ENCODE measurements around the gene SENP8.

Gene SENP8

DNA sequence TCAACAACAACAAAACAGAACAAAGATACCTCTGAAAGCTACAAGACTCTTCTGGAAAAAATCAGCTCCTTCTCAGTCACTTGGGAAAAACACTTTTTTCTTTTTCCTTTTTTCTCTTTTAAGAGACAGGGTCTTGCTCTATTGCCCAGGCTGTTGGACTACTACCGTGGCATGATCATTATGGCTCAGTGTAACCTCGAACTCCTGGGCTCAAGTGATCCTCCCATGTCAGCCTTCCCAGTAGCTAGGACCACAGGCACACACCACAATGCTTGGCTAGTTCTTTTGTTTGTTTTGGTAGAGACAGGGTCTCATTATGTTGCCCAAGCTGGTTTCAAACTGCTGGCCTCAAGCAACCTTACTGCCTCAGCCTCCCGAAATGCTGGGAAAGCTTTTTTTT lies 13.1 kb upstream of the SENP8 start:
- no peak for DNase-seq
- no peaks in the 10 kb centered on the region for H3K27me3 ChIP-seq (ENCODE audit: control insufficient read depth in 1 of 2, insufficient read depth in 1 of 2, low read length in 2 of 2)

DNA sequence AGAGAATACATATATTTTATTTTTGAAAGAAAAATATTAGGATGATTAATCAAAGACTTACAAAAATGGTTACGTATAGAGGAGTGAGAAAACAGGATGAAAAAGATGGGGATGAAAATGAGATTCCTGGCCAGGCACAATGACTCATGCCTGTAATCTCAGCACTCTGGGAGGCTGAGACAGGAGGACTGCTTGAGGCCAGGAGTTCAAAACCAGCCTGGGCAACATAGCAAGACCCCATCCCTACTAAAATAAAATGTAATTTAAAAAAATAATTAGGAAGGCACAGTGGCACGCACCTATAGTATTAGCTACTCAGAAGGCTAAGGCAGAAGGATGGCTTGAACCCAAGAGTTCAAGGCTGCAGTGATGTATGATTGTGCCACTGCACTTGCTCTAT lies 12.1 kb upstream of the SENP8 start:
- WGBS = 100% methylated on average over 2 of the region's 2 CpGs
- Histone ChIP-seq H2BK12ac (ENCODE audit: low read length in 2 of 2) (no peak overlapping the region), H4K8ac (ENCODE audit: low read length) (no peak overlapping the region), H3K9me3 (ENCODE audit: control insufficient read depth, low read length) (no peaks in the 10 kb centered on the region), H3K4ac (ENCODE audit: low read depth in 1 of 2, low read length in 2 of 2) (no peak overlapping the region), H2AFZ (ENCODE audit: low read depth, low read length) (no peak overlapping the region), H3K9ac (ENCODE audit: low read length) (no peak overlapping the region), H3K4me2 (ENCODE audit: low read length, poor library complexity, severe bottlenecking) (no peak overlapping the region), H3K23ac (ENCODE audit: low read length in 2 of 2) (no peak overlapping the region), H4K91ac (ENCODE audit: low read length) (no peak overlapping the region), H3K18ac (ENCODE audit: low read depth in 1 of 2, low read length in 2 of 2) (no peak overlapping the region), H3K4me1 (ENCODE audit: control insufficient read depth, insufficient read depth, low read depth, low read length) (peaks cover 6% of the 10 kb centered on the region), H3K14ac (ENCODE audit: low read length in 2 of 2) (no peak overlapping the region), H2BK15ac (ENCODE audit: low read depth, poor library complexity, severe bottlenecking) (no peak overlapping the region), H3K4me3 (ENCODE audit: insufficient read depth in 1 of 2, low read depth in 1 of 2, low read length in 2 of 2) (no peak overlapping the region), H3K27ac (ENCODE audit: low read length, poor library complexity, severe bottlenecking) (no peak overlapping the region), H2AK5ac (ENCODE audit: low read length, severe bottlenecking) (no peak overlapping the region), H2BK120ac (ENCODE audit: low read depth, low read length) (no peak overlapping the region), H2BK5ac (ENCODE audit: low read depth, low read length, poor library complexity, severe bottlenecking) (no peak overlapping the region), H3K79me1 (replicated peaks; ENCODE audit: low read length, poor library complexity, severe bottlenecking) (peaks cover 7% of the 10 kb centered on the region), H3K36me3 (ENCODE audit: control insufficient read depth in 1 of 2, insufficient read depth in 2 of 2, low read depth in 1 of 2, low read length in 2 of 2) (no peaks in the 10 kb centered on the region), H3K27me3 (ENCODE audit: control insufficient read depth in 1 of 2, insufficient read depth in 1 of 2, low read length in 2 of 2) (no peaks in the 10 kb centered on the region)
- DNase-seq = no peak

More for the DNA sequence above, 13.1 kb upstream of the SENP8 start:
- Histone ChIP-seq H2BK12ac (ENCODE audit: low read length in 2 of 2) (no peak overlapping the region), H3K23ac (ENCODE audit: low read length in 2 of 2) (no peak overlapping the region), H3K4me3 (ENCODE audit: insufficient read depth in 1 of 2, low read depth in 1 of 2, low read length in 2 of 2) (no peak overlapping the region), H3K18ac (ENCODE audit: low read depth in 1 of 2, low read length in 2 of 2) (no peak overlapping the region), H2BK15ac (ENCODE audit: low read depth, poor library complexity, severe bottlenecking) (no peak overlapping the region), H3K4me2 (ENCODE audit: low read length, poor library complexity, severe bottlenecking) (no peak overlapping the region), H3K27ac (ENCODE audit: low read length, poor library complexity, severe bottlenecking) (no peak overlapping the region), H3K79me1 (replicated peaks; ENCODE audit: low read length, poor library complexity, severe bottlenecking) (peaks cover 7% of the 10 kb centered on the region), H2BK120ac (ENCODE audit: low read depth, low read length) (no peak overlapping the region), H3K4me1 (ENCODE audit: control insufficient read depth, insufficient read depth, low read depth, low read length) (peaks cover 6% of the 10 kb centered on the region), H3K9me3 (ENCODE audit: control insufficient read depth, low read length) (no peaks in the 10 kb centered on the region), H2BK5ac (ENCODE audit: low read depth, low read length, poor library complexity, severe bottlenecking) (no peak overlapping the region), H4K91ac (ENCODE audit: low read length) (no peak overlapping the region), H3K4ac (ENCODE audit: low read depth in 1 of 2, low read length in 2 of 2) (no peak overlapping the region), H3K36me3 (ENCODE audit: control insufficient read depth in 1 of 2, insufficient read depth in 2 of 2, low read depth in 1 of 2, low read length in 2 of 2) (no peaks in the 10 kb centered on the region), H2AFZ (ENCODE audit: low read depth, low read length) (no peak overlapping the region), H2AK5ac (ENCODE audit: low read length, severe bottlenecking) (no peak overlapping the region), H3K9ac (ENCODE audit: low read length) (no peak overlapping the region), H3K14ac (ENCODE audit: low read length in 2 of 2) (no peak overlapping the region), H4K8ac (ENCODE audit: low read length) (no peak overlapping the region)
- WGBS = 98% methylated on average over 3 of the region's 3 CpGs

DNA sequence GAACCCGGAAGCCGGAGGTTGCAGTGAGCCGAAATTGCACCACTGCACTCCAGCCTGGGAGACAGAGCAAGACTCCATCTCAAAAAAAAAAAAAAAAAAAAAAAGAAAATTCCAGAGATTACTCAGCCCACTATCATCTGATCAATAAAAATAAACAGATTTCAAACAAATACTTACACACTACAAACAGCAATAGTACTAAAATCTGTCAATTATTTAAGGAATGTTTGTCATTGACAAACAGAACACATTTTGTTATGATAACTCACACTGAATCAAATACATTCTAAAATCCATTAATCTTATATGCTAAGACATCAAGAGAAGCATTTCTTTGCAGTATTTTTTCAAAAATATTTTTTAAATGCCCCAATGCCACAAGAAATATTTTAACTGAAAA lies 7.8 kb upstream of the SENP8 start:
- Histone ChIP-seq H3K4ac (ENCODE audit: low read depth in 1 of 2, low read length in 2 of 2) (no peak overlapping the region), H3K14ac (ENCODE audit: low read length in 2 of 2) (no peak overlapping the region), H4K8ac (ENCODE audit: low read length) (no peak overlapping the region), H2AK5ac (ENCODE audit: low read length, severe bottlenecking) (no peak overlapping the region), H3K79me1 (replicated peaks; ENCODE audit: low read length, poor library complexity, severe bottlenecking) (peaks cover 11% of the 10 kb centered on the region), H2BK5ac (ENCODE audit: low read depth, low read length, poor library complexity, severe bottlenecking) (no peak overlapping the region), H3K4me2 (ENCODE audit: low read length, poor library complexity, severe bottlenecking) (no peak overlapping the region), H3K9ac (ENCODE audit: low read length) (no peak overlapping the region), H2BK12ac (ENCODE audit: low read length in 2 of 2) (no peak overlapping the region), H3K4me1 (ENCODE audit: control insufficient read depth, insufficient read depth, low read depth, low read length) (peaks cover 3% of the 10 kb centered on the region), H4K91ac (ENCODE audit: low read length) (no peak overlapping the region), H3K4me3 (ENCODE audit: insufficient read depth in 1 of 2, low read depth in 1 of 2, low read length in 2 of 2) (no peak overlapping the region), H3K36me3 (ENCODE audit: control insufficient read depth in 1 of 2, insufficient read depth in 2 of 2, low read depth in 1 of 2, low read length in 2 of 2) (no peaks in the 10 kb centered on the region), H3K27me3 (ENCODE audit: control insufficient read depth in 1 of 2, insufficient read depth in 1 of 2, low read length in 2 of 2) (no peaks in the 10 kb centered on the region), H3K9me3 (ENCODE audit: control insufficient read depth, low read length) (no peaks in the 10 kb centered on the region), H3K23ac (ENCODE audit: low read length in 2 of 2) (no peak overlapping the region), H2BK120ac (ENCODE audit: low read depth, low read length) (no peak overlapping the region), H3K18ac (ENCODE audit: low read depth in 1 of 2, low read length in 2 of 2) (no peak overlapping the region), H2BK15ac (ENCODE audit: low read depth, poor library complexity, severe bottlenecking) (no peak overlapping the region), H3K27ac (ENCODE audit: low read length, poor library complexity, severe bottlenecking) (no peak overlapping the region), H2AFZ (ENCODE audit: low read depth, low read length) (no peak overlapping the region)
- DNase-seq = no peak
- WGBS = 98% methylated on average over 3 of the region's 3 CpGs

DNA sequence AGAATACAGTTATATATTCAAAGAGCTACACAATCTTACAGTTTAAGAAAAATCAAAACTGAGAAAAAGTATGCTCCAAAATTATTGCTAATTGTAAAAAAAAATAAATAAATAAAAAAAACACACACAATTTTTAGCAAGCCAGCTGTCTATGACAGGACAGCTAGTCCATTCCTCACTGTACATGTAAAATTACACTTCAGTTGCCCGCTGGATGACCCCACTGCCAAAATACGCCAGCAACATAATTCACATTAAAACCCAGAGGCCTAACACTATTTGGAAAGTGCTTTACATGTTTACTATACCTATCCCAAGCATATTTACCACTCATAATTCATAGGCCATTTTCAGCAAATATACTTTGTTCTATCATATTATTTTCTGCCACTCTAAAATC lies 6.1 kb upstream of the SENP8 start:
- no peak overlapping the region for H2BK12ac ChIP-seq (ENCODE audit: low read length in 2 of 2)
- no peak overlapping the region for H3K23ac ChIP-seq (ENCODE audit: low read length in 2 of 2)
- no peak overlapping the region for H3K4ac ChIP-seq (ENCODE audit: low read depth in 1 of 2, low read length in 2 of 2)
- no peak overlapping the region for H2BK120ac ChIP-seq (ENCODE audit: low read depth, low read length)
- peaks cover 8% of the 10 kb centered on the region for H3K79me1 ChIP-seq (replicated peaks; ENCODE audit: low read length, poor library complexity, severe bottlenecking)
- no peak overlapping the region for H3K4me2 ChIP-seq (ENCODE audit: low read length, poor library complexity, severe bottlenecking)
- H2AFZ ChIP-seq (ENCODE audit: low read depth, low read length) = no peak overlapping the region
- no peak overlapping the region for H3K27ac ChIP-seq (ENCODE audit: low read length, poor library complexity, severe bottlenecking)
- H2AK5ac ChIP-seq (ENCODE audit: low read length, severe bottlenecking) = no peak overlapping the region
- H3K9me3 ChIP-seq (ENCODE audit: control insufficient read depth, low read length) = no peaks in the 10 kb centered on the region
- H3K18ac ChIP-seq (ENCODE audit: low read depth in 1 of 2, low read length in 2 of 2) = no peak overlapping the region
- no peaks in the 10 kb centered on the region for H3K36me3 ChIP-seq (ENCODE audit: control insufficient read depth in 1 of 2, insufficient read depth in 2 of 2, low read depth in 1 of 2, low read length in 2 of 2)
- no peak overlapping the region for H3K14ac ChIP-seq (ENCODE audit: low read length in 2 of 2)
- no peak for DNase-seq
- no peak overlapping the region for H4K91ac ChIP-seq (ENCODE audit: low read length)
- H3K4me1 ChIP-seq (ENCODE audit: control insufficient read depth, insufficient read depth, low read depth, low read length) = peaks cover 2% of the 10 kb centered on the region
- no peaks in the 10 kb centered on the region for H3K27me3 ChIP-seq (ENCODE audit: control insufficient read depth in 1 of 2, insufficient read depth in 1 of 2, low read length in 2 of 2)
- H3K4me3 ChIP-seq (ENCODE audit: insufficient read depth in 1 of 2, low read depth in 1 of 2, low read length in 2 of 2) = no peak overlapping the region
- H2BK15ac ChIP-seq (ENCODE audit: low read depth, poor library complexity, severe bottlenecking) = no peak overlapping the region
- 95% methylated on average over 2 of the region's 2 CpGs for WGBS
- H4K8ac ChIP-seq (ENCODE audit: low read length) = no peak overlapping the region
- peak overlapping the region; percentile 15 for H3K9ac ChIP-seq (ENCODE audit: low read length)
- no peak overlapping the region for H2BK5ac ChIP-seq (ENCODE audit: low read depth, low read length, poor library complexity, severe bottlenecking)
